ENCODE data around the gene SMPDL3A.

SMPDL3A gene

DNA sequence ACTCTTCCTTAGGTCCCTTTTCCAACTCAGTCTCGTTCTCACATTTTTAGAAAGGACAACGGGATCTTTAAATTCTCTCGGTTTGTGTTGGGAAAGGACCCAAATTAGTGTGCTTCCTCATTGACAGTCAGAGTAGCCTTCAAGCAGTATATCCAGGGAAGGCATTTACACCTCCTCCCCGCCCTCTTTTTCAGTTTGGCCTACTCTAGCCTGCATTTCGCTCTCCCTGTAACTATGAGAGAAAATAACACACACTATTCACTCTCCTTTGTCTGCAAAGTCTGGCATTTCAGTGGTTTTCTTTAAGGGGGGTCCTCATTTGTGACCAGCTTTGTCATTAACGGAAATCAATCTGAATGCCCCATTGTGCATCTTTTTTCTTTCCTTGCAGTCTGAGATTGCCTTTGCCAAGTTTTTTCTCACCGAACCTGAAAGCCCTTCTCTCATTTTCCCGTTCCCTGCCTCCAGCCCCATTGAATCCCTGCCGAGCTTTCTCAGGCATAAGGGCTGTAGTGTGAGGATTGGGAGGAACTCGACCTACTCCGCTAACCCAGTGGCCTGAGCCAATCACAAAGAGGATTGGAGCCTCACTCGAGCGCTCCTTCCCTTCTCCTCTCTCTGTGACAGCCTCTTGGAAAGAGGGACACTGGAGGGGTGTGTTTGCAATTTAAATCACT, 9.9 kb upstream of the SMPDL3A start:
- no peak for DNase-seq

DNA sequence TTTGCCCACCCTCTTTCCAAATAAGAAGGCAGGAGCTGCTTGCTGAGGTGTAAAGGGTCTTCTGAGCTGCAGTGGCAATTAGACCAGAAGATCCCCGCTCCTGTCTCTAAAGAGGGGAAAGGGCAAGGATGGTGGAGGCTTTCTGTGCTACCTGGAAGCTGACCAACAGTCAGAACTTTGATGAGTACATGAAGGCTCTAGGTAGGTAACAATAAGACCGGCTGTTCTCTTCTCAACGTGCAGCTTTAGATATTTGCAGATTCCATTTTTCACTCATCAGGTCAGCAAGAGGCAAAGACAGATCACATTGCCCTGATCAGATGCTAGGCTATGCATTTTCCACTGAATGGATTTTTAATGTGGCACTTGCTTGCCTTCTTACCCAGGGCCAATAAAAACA, 9.4 kb upstream of the SMPDL3A start, which contains the start of gene FABP7:
TSS of gene FABP7 (plus strand) at position 50 of the 400 bp plus-strand sequence. CDS start at position 129, 79 bp downstream.
- no peak for DNase-seq

DNA sequence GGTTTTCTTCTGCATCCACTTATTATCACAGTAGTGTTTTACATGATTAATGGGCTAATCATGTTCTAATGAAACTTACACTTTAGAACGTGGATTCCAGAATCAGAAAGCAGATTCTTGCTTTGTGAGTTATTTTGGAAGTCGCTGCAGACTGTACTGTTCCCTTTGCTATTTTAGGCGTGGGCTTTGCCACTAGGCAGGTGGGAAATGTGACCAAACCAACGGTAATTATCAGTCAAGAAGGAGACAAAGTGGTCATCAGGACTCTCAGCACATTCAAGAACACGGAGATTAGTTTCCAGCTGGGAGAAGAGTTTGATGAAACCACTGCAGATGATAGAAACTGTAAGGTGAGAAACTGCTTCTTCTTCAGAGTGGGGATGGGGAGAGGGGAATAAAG, 8.9 kb upstream of the SMPDL3A start:
- no peak for DNase-seq

DNA sequence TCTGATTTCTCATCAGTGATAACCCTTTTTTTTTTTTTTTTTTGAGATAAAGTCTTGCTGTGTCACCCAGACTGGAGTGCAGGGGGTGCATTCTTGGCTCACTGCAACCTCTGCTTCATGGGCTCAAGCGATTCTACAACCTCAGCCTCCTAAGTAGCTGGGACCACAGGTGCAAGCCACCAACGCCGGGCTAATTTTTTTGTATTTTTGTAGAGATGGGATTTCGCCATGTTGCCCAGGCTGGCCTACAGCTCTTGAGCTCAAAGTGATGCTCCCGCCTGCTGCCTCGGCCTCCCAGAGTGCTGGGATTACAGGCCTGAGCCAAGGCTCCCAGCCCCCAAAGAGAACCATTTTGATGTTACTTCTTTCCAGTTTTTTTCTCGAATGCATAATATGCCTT, 7.3 kb upstream of the SMPDL3A start:
- DNase-seq, result no peak

DNA sequence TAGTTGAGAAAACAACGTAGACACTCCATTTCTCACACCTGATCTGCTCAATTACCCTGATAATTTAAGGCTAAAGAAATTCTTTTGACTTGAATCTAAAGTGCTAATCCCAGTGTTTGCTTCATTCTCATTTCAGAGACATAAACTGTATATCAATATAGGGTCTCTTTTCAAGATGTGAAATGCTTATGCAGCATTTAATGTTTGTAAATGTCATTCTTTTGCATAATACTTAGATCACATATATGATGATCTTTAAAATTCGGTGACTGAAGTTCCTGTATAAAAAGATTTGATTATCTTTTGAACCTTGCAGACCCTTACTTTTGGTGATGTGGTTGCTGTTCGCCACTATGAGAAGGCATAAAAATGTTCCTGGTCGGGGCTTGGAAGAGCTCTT, 5.7 kb upstream of the SMPDL3A start:
- DNase-seq, result no peak

DNA sequence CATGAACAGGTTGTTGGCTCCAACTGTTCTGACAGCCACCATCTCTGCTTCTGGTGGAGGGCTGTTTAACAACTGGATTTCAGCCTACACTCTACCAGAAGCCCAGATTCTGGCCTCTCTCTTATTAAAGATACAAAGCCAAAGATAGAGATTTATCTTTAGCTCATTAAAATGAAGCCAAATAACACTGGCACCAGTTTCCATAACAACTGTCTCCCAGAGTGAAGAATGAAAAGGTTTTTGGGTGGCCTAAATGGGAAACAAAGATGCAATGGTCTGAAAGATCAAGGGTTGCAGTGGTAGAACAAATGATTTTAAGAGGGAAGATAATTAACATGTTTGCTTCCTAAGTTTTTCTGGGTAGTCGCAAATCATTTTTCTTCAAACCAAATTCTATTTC, 3.2 kb upstream of the SMPDL3A start:
- no peak for DNase-seq

DNA sequence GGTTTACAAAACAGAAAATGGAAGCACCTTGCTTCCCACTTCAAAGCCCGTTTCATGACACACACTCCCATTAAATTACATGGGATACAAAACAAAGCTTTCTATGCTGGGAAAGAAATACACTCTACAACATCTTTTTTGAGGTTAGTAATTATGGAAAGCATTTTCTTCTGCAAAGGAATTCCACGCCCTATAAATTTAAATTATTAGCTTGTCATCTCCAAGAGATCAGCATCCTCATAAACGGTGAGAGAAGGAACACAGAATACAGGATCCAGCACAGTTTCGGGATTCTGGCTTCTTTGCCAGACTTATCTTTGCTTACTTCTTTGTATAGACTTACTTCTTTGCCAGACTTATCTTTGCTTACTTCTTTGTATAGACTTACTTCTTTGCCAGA, 1.3 kb upstream of the SMPDL3A start:
- DNase-seq, result no peak

DNA sequence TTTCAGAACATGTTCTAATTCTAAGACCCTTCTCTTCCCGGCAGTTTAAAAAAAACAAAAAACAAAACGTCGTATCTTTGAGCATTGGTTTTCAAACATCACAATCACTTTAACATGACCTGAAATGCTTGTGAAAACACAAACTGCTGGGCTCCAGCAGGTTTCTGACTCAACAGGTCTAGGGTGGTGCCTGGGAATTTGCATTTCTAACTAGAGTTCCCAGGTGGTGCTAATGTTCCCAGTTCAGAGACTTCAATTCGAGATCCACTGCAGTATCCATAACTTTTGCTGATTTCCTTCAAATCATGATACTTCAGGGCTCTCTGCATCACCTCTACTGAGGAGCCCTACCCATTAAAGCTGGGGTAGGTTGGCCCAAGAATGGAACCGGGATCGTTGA, 850 bp upstream of the SMPDL3A start:
- DNase-seq, result no peak

DNA sequence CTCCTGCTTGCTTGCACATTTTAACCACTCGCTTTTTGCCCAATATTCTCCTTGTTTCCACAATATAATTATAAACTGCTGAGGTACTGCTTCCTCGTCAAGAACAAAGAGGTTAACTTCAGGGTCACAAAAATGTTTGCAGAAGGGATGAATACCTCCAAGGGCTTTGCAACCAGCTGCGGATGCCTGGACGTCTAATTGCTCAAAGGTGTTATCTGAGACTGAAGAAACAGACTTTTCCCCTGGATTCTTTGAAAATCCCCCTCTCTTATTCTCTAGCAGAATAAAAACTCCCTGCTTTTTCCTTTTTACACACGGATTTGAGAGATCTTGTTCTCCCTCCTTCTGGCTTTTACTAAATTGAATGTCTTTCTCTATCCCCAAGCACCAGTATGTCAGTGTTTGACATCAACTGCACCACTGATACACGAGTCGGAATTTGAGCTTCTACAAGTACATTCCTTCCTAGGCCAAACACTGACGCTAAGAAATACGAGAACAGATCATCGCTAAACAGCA, 336 bp upstream of the SMPDL3A start:
- DNase-seq, result peak in 1 of 2 experiments; percentile 42

DNA sequence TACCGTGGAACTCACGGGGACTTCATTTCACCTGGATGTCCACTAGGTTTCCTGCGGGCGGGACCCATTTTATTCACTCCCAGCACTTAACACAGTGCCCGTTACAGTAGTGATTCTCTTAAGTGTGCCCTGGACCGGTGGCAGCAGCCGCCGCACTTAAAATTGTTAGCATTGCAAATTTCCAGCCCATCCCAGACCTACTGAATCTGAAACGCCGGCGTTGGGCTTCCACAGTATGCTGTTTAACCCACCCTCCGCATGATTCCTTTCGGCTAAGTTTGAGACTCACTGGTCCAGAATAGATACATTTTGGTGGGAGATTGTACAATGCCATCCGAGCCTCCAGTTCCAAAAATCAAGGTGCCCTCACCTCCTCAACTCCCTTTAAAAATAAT, 967 bp downstream of the SMPDL3A start:
- no peak for DNase-seq

DNA sequence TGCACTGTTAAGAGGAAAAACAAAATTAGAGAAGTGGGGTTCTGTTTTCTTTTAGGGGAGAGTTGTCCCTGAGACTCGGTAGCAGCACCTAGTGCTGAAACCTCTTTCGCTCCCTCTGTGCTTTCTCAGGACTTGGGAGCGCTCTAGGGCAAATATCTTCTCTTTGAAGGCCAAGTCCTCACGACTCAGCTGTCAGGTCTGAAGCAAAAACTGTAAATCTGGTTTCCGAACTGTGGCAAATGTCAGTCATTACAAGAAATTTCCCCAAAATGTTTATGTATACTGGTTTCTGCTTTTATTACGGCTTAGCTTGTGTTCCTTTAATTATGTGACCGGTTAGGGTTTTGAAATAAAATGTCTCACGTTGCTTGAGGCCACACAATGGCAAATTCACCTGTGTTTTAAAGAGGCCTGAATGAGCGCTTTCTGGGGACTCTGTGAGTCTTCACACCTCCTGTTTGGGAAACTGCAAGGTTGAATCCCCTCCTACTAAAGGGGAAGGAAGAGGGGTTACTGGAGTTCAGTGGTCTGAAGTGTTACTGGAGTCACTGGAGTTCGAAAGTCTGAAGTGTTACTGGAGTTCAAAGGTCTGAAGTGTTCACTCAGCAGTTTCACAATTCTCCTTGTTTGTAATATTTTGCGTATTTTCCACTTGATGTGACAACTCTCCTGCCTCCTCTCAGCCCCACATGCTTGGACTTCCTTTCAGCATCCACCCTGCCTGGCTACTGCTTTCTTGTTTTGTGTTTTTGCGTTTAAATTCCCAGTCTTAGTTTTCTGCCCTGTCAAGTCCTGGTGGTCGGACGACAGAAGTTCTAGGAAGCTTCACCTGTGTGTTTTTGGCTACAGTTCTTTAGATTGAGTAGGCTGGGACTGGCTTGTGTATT, 1.6 kb downstream of the SMPDL3A start:
- peak in 1 of 2 experiments; percentile 7 for DNase-seq

DNA sequence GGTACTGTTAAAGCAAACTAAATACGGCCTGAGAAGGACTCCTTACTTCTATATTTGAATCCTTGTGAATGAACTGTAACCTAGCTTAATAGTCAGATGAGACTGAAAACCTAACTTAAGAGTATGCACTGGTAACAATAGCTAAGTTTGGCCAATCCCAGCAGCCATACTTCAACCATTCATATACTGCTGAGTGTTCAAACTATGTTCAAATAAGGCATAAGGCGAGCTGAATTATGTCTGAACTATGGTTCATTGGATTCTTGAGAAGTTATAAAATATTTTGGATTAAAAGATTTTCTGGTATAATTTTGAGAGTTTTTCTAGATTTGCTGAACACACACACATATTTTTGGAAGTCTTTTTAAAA, 2.2 kb downstream of the SMPDL3A start:
- peak in 1 of 2 experiments; percentile 2 for DNase-seq

DNA sequence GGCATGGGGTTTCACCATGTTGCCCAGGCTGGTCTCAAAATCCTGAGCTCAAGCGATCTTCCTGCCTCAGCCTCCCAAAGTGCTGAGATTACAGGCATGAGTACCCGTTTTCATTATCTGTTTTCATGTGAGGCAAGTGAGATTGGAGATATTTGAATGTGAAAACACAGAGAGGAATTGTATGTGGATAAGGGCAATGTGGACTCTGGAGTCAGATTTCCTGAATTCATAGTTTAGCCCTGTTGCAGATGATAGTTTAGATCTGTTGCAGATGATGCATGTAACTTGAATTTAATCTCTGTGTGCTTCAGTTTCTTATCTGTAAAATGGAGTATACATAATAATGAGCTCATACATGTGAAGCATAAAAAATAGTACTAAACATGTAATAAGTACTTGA, 3.7 kb downstream of the SMPDL3A start:
- no peak for DNase-seq

DNA sequence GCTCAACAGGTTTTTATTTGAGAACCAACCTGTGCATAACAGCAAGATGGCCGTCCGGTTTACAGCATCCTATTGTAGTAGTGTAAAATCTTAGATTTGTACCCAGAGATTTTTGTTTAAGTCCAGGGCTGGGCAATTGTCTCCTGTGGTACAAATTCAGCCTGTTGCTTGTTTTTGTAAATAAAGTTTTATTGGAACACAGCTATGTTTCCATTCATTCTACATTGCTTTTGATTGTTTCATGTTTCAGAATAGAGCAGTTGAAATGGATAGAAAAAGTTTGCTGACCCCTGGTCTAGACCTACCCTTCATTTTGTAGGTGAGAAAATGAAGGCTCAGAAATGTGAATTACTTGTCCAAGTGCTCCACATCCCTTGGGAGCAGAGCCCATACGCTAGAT, 8.5 kb downstream of the SMPDL3A start:
- DNase-seq, result no peak

DNA sequence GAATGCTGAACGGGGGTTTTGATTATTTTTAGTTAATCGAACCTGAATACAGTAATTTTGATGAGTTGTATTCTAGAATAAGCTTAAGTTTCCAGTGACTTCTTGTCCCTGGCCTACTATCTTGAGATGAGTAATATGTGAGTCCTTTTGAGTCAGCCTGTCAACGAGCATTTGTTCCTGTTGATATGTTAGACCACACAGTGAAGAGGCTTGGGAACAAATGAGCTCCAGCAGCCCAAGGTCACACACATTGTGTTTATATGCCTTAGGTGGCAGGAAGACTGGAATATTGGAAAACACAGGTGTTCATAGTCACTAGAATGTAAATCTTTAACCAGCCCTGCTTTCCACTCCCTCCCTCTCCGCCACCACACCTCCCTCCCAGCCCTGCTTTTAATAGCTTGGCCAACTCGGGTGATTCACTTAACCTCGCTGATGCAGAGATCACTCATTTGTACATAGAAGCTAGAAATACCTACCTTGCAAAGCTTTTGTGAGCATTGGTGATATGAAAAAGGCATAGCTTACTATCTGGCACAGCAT, 9.1 kb downstream of the SMPDL3A start:
- no peak for DNase-seq

DNA sequence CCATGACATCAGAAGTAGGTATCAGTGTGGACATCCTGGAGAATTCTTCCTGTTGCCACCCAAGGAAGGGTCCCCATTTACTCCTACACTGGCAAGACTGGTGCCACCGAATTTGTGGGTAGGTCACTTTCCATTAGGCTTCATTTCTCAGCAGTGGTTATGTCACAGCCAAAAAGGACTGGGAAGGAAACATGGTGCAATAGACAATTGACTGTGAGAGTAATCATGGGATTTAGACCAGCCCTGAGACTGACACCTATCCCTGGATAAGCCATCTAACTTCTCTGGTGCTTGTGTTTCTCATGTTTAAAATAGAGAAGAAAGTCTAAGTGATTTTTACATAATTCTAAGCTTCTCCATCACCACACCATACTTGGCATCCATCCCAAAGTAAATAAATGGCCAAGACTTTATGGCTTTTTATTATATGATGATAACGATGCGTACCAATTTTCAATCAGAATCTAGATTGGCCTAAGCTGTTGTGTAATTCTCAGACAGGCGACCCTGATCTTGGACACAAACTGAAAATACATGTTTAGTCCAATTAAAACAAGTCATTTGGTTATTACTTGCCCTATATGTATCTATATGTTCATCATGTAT, 10.2 kb downstream of the SMPDL3A start:
- DNase-seq, result no peak

DNA sequence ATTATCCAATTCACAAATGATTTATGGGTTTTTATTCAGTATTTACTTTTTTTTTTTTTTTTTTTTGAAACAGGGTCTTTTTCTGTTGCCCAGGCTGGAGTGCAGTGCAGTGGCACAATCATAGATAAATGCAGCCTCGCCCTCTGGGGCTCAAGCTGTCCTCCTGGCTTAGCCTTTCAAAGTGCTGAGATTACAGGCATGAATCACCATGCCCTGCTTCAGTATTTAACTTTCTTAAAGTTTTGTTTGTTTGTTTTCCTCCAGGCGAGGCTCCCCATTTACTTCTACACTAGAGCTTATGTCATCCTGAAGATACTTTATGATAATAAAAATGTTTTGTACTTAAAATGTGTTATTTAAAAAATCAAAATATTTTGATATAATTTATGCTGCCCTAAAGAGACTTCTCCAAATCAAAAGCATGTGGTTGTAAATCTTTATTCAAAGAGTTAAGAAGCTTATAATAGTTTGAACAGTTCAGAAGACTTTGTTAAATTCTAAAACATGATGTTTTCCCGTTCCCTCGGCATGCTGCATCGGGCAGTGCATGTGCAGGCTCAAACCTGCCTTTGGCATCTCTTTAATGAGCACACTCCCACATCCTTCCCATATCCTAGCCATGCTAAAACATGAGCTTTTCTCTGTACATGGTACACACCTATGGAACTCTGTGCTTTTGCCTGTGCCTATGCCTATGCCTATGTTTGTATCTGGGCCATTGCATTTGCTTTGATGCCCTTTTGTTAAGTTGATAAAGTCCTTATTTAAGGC, 11.0 kb downstream of the SMPDL3A start:
- DNase-seq, result no peak

DNA sequence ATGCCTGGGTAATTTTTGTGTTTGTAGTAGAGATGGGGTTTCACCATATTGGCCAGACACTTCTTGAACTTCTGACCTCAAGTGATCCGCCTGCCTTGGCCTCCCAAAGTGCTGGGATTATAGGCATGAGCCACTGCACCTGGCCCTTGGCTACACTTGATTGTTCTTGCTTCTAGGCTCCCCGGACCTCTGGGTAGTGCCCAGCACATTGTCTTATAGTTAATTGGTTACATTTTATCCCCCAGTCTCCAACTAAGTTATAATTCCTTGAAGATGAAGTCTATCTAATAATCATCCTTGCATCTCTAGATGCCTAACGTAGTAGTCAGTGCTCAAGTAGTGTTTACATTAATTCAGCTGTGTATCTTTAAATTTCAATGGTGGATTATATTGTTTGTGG, 11.8 kb downstream of the SMPDL3A start:
- peak in 1 of 2 experiments; percentile 5 for DNase-seq

DNA sequence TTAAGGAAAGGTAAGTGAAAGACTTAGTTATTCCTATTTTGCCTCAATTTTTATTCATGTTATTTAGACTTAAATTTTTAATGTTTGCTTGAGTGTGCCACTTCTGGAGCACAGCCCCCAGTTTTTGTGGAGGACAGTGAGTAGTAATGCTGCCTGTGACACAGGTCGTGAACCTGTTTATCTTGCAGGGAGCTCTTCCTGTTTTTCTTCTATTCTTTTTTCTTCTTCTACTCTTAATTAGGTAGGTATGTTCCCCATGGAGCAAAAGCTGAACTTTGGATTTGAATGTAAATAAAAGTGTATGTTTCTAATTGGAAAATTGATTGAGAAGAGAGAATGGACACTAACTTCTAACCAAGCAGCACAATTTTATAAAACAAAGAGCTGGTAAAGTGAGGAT, 12.3 kb downstream of the SMPDL3A start:
- DNase-seq, result no peak

DNA sequence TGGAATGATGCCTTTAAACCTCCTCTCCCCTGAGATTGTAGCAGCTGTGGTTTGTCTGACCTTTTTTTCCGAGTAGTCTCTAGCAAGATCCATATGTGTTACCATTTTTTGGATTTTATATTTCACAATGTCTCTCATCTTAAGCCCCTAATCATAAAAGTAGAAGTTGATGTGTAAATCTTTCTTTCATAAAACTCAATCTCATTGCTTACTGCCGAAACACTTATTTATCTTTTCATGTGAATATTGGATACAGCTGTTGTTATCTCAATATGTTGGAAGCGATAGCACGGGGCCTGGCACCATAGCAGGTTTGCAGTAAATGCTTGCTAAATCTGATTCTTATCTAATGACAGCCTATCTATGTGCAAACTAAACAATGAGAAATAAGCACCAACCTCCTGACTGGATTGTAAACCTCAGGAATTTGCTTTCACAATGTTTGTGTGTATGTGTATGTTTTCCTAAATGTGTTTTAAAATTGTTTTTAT, 14.2 kb downstream of the SMPDL3A start:
- DNase-seq, result no peak

DNA sequence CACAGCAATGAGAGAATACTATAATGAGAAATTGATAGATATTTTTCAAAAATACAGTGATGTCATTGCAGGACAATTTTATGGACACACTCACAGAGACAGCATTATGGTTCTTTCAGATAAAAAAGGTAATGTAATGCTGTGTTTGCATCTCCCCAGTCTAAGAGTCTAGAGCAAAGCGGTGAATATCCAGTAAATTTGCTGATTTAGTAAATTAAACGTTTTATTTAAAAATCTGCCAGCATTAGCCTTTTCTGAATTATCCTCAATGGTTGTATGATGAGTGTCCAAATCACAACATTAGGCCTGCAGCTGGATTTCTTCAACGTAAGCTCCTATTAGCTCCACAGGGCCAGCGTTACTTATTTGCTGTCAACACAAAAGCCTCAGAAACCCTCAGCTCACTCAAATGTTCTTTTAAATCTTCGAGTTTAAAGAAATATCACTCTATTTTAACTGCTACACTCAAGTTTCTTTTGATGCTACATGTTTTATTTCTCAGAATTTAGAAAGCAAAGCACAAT, 16.0 kb downstream of the SMPDL3A start:
- DNase-seq, result no peak

DNA sequence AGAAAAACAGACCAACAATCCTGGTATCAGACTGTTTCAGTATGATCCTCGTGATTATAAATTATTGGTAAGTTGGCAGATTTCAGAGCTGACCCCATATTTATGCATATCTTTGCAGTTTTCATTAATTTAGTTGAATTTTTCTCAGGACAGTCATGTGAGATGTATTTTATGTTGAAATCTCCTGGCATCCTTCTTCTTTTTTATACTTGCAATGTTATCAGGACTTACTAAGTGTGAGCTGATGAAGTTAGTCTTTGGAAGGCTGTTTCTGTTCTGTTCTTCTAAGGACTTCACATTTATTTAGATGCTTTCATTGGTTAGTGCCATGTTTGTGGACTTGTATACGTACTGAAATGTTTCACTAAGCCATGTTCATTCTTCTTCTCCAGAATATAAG, 17.2 kb downstream of the SMPDL3A start:
- no peak for DNase-seq

Measured in NCI-H524 (cell line).